ENCODE data around the gene PREX1.

Gene PREX1

DNA sequence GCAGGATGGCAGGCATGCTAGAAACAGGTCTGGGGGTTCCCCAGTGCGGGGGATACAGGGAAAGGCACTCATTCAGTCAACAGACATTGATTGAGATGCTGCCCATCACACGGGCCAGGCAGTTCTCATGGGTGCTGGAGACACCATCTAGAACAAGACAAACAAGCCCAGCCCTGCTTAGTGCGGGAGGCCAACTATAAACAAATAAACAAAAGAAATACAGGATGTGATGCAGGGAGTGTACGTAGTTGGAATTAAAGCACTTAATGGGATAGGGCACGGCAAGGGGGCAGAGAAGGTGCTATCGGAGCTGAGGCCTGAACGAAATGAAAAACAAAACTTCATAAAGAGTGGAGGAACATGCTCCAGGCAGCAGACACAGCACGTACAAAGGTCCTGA, 169.3 kb downstream of the PREX1 start:
- DNase-seq (ENCODE audit: low read depth in 2 of 2), result no peak

DNA sequence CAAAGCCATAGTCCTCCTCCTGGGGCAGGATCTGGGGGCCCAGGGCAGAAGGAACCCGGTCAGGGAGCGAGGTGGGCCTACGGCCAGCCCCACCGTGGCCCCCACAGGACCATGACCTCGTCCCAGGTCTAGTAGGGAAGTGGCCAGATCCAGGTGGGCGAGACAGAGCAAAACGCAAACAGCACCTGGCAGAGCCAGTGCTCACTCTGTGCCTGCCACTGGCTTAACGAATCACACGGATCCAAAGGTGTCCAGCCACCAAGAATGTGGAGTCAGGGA, 169.7 kb downstream of the PREX1 start:
- DNase-seq (ENCODE audit: low read depth in 2 of 2), result no peak

DNA sequence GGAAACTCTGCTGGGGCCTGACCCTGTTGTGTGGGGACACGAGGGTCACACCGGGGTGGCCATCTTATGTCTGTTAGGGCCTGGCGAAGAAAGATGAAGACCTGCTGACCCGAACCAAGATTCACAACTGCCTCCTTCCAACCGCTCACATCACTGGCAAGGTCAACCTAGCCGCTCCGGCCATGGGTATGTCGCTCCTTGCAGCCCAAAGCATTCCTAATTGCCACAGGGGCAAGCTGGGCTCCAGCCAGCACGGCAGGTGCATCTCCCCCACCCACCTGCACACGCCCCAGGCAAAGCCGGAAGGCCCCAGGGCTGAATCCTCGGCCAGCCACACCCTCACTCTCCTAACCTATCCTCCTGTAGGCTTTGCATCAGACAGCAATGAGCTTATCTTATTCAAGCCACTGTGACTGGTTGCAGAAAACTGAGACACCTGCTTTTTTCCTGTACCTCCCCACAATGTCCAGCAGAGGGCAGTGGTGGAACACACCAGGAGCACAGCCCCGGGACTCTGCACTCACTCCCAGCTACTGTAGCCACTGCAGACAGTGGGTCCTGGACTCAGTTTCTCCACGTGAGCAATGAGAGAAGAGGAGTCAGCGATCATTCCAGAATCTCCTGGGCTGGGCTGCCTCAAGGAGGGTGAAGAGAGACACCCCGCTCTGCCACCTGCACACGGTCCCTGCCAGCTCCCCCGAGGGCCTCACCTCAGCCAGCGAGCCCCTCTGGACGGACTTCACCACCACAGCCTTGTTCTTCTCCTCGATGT, 170.2 kb downstream of the PREX1 start:
- peak; percentile 33 to 52 for DNase-seq (ENCODE audit: low read depth in 2 of 2)

DNA sequence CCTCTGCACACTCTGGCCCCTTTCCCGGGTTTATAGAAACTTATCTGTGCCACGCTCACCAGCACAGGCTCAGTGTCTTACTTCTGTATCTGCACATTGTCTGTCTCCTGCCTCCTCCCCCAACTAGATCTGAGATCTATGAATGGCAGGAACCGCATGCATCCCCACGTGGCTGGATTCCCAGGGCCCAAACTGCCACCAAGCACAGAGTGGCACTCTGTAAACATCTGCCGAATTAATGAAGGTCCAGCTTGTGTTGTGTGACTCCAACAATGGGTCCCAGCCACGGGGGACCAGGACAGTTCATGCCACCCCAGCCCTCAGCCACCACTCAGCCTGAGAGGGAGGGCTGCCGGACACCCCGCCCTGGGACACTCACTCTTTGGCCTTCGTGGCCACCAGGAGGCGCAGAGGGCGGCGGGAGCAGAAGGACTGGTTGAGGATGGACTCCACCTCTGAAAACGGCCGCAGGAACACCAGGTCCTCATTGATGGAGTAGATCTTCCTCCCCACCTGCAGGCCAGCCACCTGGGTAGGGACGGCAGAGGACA, 171.1 kb downstream of the PREX1 start:
- no peak for DNase-seq (ENCODE audit: low read depth in 2 of 2)

DNA sequence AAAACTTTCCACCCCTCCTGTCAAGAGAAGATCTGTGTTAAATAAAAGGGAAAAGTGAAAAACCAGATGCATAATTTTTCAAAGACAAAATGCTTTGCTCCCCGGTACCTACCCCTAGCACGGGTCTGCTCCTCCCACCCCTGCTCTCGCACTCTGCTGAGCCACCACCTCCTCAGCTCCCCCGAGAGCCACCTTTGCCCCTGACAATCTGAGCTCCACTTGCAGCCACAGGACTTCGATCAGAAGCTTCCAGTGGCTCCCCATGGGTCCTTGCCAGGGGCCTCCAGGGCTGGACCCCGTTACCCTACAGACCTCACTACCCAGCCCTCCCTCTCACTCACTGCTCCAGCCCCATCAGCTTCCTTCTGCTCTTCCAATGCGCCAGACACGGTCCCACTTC, 171.7 kb downstream of the PREX1 start:
- DNase-seq (ENCODE audit: low read depth in 2 of 2), result no peak

DNA sequence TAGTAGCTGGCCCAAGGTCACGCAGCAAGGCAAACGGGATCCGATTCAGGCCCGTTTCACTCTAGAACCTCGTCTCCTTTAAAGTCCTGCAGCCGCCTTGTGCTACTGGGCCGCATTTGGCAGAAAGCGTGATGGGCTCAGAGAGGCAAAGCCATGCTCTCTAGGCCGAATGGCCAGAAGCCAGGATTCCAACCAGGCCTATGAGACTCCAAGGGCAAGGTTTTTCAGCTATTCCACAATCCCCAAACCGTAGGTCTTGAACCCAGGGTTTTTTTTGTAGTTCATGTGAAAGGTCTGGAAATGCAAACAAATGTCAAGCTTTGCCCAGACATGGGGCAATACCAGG, 174.1 kb downstream of the PREX1 start:
- no peak for DNase-seq (ENCODE audit: low read depth in 2 of 2)

DNA sequence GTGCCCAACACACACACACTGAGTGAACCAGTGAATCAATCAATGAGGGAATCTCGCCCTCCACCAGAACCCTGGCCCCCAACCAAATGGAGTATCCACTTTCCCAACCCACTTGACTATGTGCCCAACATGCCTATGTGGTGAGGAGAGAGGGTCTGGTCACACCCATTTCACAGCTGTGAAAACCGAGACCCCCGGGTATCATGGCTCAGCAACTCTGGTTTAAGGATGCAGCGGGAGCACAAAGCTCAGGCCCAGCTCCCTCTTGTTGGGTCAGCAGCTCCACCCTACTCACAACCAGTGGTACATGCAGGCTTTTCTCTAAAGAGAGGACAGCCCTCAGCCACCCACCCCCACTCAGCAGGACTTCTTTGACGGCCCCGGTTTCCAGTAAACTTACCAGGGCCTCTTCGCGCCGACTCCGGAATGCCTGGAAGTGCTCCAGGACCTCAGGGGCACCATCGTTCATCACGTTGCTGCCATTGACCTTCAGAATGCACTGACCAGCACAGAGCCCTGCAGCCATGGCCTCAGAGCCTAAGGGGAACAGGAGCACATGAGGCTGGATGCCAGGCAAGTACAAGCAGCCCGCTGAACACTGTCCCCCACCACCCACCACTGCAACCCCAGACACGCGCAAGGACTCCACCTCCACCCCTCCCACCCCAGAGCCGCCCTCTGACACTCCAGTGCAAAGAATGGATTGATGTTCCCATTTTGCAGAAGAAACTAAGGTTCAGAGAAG, 174.7 kb downstream of the PREX1 start:
- DNase-seq (ENCODE audit: low read depth in 2 of 2), result no peak

DNA sequence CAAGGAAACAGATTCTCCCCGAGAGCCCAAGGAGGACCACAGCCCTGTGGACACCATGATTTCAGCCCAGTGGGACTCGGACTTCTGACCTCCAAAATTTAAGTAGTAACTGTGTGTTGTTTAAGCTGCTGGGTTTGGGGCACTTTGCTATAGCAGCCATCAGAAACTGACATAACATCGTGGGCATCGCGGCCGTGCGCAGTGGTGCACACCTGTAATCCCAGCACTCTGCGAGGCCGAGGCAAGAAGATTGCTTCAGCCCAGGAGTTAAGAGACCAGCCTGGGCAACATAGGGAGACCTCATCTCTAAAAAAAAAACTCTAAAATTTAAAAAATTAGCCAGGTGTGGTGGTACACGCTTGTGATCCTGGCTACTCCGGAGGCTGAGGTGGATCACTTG, 175.8 kb downstream of the PREX1 start:
- no peak for DNase-seq (ENCODE audit: low read depth in 2 of 2)

DNA sequence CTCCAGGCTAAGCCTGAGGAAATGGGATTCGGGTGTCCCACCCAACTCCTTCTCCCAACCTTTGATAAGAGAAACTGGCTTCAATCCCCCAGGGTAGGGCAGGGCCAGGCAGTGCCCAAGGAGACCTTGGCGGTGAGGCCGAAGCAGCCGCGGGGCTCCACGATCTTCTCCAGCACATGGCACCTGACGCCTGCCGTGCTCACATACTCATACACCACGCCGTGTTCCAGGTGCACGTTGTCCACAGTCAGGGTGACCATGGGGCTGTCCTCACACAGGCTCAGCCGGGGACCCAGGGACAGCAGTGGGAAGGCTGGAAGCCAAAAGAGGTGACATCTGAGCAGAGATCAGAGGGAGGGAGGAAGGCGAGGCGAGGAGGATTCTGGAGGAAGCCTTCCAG, 176.5 kb downstream of the PREX1 start:
- no peak for DNase-seq (ENCODE audit: low read depth in 2 of 2)

DNA sequence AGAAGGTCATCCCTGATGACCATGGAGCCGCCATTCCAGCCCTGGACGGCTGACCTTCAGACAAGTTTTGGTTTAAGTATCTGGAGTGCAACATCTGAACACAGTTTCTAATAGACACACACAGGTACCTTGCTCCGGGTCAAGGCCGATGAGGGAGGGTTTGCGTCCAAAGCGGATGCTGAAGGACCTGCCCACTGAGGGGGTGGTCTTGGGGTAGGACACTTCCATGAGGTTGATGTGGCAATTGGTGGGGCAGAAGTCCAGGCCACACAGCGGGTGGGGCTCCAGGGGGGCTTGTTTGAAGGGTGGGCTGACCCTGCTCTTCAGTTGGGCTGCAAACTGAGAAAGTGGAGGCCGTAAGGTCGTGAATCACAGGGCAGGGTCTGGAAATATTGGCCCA, 177.9 kb downstream of the PREX1 start:
- DNase-seq (ENCODE audit: low read depth in 2 of 2), result no peak

DNA sequence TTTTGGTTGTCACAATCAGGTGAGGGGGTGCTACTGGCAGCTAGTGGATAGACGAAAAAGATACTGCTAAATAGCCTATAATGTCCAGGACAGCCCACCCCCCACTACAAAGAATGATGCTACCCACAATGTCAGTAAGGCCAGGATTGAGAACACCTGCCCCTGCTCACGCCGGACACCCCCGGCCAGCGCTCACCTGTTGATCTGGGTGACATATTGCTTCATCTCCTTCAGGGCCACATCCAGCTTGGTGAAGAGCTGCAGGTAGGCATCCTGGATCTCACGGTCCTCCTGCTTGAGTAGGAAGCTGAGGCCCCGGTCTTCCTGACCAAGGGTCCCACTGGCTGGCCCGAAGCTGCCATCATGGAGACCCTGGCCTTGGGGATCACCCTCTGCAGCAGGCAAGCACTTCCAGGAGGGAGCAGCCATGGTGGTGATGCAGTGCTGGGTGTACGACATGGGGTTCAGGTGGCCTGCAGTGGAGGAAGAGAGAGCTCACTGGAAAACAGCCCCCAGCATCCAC, 178.6 kb downstream of the PREX1 start:
- DNase-seq (ENCODE audit: low read depth in 2 of 2), result no peak

DNA sequence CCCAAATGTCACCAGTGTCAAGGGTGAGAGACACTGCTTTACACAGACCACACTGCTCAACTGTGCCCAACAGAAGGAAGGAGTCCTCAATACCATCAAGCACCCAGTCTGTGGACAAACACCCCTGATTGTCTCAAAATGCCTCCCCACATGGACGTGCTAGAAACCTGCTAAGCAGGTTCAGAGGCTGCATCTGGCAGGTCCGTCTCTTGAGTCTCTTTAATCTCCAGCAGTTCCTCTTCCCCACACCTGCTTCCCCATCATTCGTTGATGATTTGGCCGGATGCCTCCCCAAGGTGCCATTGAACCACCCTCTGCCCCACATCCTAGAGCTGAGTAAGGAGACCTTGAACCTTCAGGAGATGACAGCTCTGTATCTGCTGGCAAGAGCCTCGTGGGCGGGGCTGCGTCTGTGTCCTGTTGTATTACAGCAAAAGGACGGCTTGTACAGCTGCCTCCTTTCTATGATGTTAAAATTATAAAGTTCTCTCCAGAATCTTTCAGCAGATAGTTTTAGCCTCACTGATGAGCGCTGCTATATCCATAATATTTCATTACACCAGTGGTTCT, 179.2 kb downstream of the PREX1 start:
- DNase-seq (ENCODE audit: low read depth in 2 of 2), result no peak

DNA sequence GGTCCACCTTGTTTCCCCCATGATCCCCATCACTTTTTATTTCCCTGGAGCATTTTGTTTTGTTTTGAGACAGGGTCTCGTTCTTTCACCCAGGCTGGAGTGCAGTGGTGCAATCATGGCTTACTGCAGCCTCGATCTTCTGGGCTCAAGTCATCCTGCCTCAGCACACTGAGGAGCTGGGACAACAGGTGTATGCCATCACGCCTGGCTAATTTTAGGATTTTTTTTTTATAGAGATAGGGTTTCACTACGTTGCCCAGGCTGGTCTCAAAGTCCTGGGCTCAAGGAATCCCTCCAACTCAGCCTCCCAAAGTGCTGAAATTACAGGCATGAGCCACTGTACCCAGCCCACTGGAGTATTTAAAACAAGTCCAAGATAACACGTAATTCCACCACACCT, 179.9 kb downstream of the PREX1 start:
- no peak for DNase-seq (ENCODE audit: low read depth in 2 of 2)

DNA sequence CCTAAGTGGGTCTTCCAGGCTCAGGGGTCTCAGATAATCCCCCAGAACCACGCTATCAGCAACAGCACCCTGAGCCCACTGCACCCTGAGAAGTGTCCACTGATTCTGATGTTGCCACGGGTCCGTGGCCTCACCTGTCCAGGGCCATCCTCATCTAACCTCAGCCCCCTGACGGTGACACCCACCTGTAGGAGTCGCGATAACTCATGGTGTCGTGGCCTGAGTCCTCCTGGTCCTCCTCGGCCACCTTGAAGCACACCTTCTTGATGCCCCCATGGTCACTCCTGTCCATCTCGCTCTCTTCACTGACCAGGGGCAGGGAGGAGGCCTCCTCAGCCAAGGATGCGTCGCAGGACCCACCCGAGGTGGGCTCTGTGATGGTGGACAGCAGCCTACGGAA, 182.1 kb downstream of the PREX1 start:
- no peak for DNase-seq (ENCODE audit: low read depth in 2 of 2)

DNA sequence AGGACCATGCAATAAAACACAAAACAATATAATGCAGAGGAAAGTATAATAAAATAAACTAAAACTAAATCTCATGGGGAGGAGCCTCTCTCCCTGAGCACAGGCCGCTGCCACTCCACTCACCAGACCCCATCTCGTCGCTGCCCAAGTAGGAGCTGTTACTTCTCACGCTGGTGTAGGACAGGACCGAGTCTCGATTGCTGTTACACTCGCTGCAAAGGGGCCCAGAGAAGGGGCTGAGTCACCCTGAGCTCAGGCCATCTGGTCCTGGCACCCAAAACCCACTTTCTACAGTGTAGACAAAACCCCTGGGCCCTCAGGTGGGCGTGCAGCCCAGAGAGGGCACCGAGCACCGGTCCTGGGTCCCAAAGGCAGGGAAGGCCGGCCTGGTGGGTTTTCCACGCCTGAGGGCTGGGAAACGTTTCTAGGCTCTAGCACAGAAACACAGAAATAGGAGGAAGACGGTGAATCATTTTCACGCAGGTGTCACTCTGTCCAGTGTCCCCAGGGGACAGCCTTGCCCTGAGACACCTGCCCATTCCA, 183.4 kb downstream of the PREX1 start:
- no peak for DNase-seq (ENCODE audit: low read depth in 2 of 2)

DNA sequence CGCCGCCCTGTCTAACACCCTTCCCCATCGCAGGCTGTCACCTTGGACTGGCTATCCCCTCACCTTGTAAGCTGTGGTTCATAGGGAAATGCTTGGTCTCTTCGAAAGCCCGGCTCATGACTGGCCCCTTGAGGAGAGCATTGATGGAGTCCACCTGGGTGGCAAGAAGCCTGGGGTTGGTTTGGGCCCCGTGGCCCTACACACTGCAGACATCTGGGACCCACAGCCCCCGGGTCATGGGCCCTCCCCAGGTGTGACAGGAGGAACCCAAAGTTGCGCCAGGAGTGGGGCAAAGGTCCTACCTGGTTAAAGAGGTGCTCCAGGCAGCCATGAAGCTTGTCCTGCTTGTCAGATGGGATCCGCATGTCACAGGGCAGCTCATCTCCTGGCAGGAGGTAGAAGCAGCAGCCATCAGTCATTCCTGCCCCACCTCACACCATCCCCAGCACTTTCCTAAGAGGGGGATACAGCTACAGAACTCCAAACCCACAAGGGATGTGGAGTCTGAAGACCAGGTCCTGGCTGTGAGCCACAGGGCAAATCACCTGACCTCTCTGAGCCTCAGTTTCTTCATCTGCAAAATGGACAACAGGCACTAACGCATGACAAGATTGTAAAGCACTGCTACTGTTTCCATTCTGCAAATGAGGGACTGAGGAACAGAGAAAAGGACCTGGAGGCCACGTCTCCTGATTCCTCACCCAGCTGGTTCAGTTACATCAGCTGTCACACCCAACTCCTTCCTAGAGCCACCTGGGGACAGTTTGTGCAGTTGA, 185.5 kb downstream of the PREX1 start:
- DNase-seq (ENCODE audit: low read depth in 2 of 2), result no peak

DNA sequence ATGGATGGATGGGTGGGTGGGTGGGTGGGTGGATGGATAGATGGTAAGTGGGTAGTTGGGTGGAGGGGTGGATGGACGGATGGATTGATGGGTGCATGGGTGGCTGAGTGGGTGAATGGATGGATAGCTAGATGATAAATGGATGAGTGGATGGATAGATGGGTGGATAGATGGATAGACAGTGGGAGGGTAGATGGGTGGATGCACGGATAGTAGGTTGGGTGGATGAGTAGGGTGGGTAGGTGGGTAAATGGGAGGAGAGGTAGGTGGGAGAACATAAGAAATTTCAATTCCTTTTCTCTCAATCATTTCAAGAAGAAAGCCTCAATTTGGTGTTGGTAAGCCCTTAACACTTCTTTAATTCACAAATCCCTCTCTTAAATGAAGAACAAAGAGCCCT, 186.9 kb downstream of the PREX1 start:
- no peak for DNase-seq (ENCODE audit: low read depth in 2 of 2)

DNA sequence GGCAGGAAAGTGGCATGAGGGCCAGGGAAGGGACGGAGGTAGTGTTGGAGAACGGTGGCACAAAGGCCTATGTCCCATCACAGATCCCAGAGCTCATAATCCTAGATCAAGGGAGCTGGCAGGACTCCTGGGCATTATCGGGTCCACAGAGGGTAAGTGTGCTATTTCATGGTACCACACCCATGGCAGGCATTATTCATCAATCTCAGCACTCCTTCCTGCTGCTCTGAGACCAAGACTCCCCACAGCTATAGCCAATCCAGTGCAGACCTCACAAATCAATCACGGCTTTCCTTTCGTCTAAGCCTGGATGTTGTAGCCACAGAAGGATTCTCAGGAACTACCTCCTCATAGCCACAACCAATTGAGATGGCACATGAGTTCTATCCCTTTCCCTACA, 187.9 kb downstream of the PREX1 start:
- DNase-seq (ENCODE audit: low read depth in 2 of 2), result no peak

DNA sequence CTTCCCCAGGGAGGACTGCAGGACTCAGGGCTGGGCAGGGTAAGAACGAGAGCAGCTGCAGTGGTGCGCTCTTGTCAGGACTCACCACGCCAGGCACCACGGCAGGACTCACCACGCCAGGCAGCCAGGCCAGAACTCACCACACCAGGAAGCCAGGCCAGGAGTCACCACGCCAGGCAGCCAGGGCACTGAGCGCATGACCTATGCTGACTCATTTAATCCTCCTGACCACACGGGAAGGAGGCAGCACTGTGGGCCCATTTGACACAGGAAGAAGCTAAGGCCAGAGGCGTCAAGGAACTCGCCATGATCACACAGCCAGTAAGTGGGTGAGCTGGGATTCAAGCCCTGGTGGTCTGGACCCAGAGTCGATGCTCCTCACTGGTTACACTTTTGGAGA, 189.3 kb downstream of the PREX1 start:
- DNase-seq (ENCODE audit: low read depth in 2 of 2), result no peak

DNA sequence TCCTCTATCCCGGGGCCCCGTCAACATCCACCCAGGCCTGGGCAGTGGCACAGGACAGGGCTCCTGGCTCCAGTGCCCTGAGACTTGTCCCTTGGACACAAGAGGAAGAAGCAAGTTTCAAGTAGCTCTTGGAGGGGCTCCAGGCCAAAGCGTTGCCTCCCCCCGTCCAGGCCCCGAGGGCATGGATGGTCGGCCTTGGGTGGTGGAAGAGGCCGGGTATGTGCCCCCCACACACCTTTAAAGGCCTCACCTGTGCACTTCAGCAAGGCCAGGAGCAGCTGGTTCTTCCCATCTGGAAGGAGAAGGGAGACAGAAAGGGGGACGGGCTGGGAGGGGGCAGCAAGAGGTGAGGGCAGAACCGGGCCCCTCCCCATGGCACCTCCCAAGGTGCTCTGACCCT, 190.3 kb downstream of the PREX1 start:
- DNase-seq (ENCODE audit: low read depth in 2 of 2), result no peak

DNA sequence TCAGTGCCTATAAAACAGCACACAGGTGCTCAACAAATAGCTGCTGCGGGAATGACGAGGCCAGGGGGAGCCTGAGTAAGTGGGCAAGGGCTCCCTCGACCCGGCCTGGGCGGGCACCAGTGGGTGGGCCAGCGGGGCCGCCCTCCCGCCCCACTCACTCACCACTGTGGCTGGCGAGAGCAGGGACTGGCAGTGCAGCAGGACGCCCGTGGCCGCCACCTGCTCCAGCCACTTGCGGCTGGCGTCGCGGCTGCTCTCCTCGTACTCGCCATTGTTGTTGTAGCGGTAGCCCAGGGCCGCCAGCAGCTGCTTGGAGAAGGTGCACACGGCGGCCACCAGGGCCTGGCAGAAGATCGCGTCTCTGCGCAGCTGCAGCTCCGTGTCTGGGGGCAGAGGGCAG, 191.5 kb downstream of the PREX1 start:
- no peak for DNase-seq (ENCODE audit: low read depth in 2 of 2)

DNA sequence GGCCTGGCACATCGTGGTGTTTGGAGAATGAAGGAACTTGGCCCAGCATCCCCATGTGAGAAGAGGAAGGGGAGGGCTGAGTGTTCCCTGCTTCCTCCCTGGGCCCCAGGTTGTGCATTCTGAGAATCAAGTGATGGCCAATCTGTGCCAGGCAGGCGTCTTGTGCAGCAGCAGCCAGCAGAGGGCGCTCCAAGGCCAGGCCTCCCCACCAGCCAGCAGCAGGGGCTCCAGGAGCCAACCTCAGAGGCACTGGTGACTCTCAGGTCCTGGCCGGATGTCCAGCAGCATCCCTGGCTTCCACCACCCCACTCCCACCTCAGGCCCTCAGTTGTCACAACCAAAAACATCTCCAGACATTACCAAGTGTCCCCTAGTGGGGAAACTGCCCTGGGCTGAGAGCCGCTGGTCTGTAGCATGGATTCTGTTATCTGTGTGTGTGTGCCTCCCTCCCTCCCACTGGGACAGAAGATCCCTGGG, 192.0 kb downstream of the PREX1 start:
- peak; percentile 31 to 65 for DNase-seq (ENCODE audit: low read depth in 2 of 2)
